Transverse colon (tissue), 4 donors: ENCODE measurements around the gene FBXO4. TPM values are rescaled to one million over a fixed set of nuclear protein-coding genes. Genes with fewer than 3 reads are reported as not detected.

Source experiments
- DNase-seq: peaks from one replicate; pipeline ENCODE4 v3.0.0-alpha.2; 2019
- H3K27ac ChIP-seq, 4 donors: fragments of 200-600 bp; sonication (generic); 2 replicates each; pipeline ENCODE4 v1.5.1; 2016 to 2018; ENCODE audit warnings: inconsistent platforms in 4 of 4
- H3K27me3 ChIP-seq: fragments of 200-600 bp; sonication (generic); 2 replicates; pipeline ENCODE4 v1.5.1; 2017; ENCODE audit warnings: inconsistent platforms
- H3K36me3 ChIP-seq, 4 donors: fragments of 200-600 bp; sonication (generic); 2 replicates each; pipeline ENCODE4 v1.5.1; 2017 to 2019; ENCODE audit warnings: inconsistent platforms in 4 of 4
- H3K4me1 ChIP-seq, 4 donors: fragments of 200-600 bp; sonication (generic); 2 replicates each; pipeline ENCODE4 v1.5.1; 2017 to 2020; ENCODE audit warnings: inconsistent platforms in 4 of 4
- H3K4me3 ChIP-seq, 4 donors: fragments of 200-600 bp; sonication (generic); 1 replicate in 1 of 4; 2 replicates in 3 of 4; pipeline versions ENCODE4 v1.5.1 to v1.6.1; 2017 to 2019; ENCODE audit warnings: inconsistent platforms in 4 of 4
- H3K9me3 ChIP-seq, 2 donors: fragments of 200-600 bp; sonication (generic); 2 replicates each; pipeline ENCODE4 v1.5.1; 2017 to 2019; ENCODE audit warnings: inconsistent platforms in 2 of 2
- CTCF ChIP-seq, 5 experiments: fragments of 200-600 bp in 3 of 5; fragments of 450-650 bp in 2 of 5; sonication (generic) in 3 of 5; IDR thresholded peaks; 1 replicate in 2 of 5; 2 replicates in 3 of 5; pipeline ENCODE4 v1.5.1; 2016 to 2017; ENCODE audit warnings: antibody characterized with exemption in 5 of 5, inconsistent platforms in 3 of 5, mild to moderate bottlenecking in 2 of 5, moderate library complexity in 1 of 5
- EP300 ChIP-seq: sonication (generic); formaldehyde crosslinking; IDR thresholded peaks from one replicate; pipeline ENCODE4 v1.6.1; 2017; ENCODE audit warnings: antibody characterized with exemption, low read depth
- POLR2A ChIP-seq: fragments of 450-650 bp; IDR thresholded peaks from one replicate; pipeline ENCODE4 v1.6.1; 2016; ENCODE audit warnings: antibody characterized with exemption, mild to moderate bottlenecking, moderate library complexity
- POLR2AphosphoS5 ChIP-seq, 3 donors: sonication (generic); formaldehyde crosslinking; IDR thresholded peaks; one replicate each; pipeline ENCODE4 v1.6.1; 2016; ENCODE audit warnings: antibody characterized with exemption in 3 of 3
- WGBS, 2 donors: methylation state at CpG; one replicate each; pipeline ENCODE4 v1.1.5; 2018; ENCODE audit warnings: low coverage in 1 of 2; 5-methylcytosine and 5-hydroxymethylcytosine counted together
- in situ Hi-C, 4 donors: fragments of 200-750 bp; cut with MboI; loops; one replicate each; pipeline versions ENCODE4 v1.15.0 to v1.15.1; 2017; ENCODE audit warnings: low sequenced_read_pairs in 3 of 4, low pct_ligation_motif_present in 1 of 4, low pct_unique_long_range_greater_than_20kb in 1 of 4
- intact Hi-C: fragments of 100-400 bp; cut with DNase I; formaldehyde crosslinking; loops from one replicate; pipeline ENCODE4 v1.15.1; 2023; ENCODE audit warnings: low total_unique reads
- total RNA-seq, 4 donors: library from RNA; depleted of rRNA; stranded (reverse); fragments of >200 nt; gene quantifications; one replicate each; pipeline ENCODE4 v1.1.0, GENCODE V29; 2016

The FBXO4 gene
- total RNA-seq, 4 donors from 2014 or later: 1.1 to 8.8 (median 7.1) TPM

DNA sequence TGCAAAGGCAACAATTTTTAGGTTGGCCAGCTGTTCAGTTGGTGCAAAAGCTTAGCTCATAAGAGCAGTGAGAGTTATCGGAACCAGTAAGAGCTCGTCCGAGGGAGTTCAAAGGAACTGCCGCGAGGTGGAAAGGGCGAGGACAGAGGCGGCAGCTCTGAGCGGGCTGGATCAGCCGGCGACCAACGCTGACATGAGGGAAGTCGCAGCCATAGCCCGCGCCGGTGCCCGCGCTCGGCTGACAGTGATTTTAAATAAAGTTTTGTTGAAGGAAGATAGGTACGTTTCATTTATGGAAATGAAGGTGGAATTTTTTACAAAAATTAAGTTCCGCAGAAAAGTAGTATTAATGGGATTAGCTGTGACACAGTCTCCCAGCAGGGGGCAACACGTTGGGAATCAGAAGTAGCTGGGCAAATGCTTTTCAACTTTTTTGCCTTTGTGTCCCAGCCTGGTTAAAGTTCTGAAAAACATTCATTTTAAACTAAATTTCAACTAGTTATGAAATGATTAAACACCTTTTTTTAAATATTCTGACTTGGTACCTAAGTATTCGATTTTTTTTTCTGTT, 43.2 kb downstream of the FBXO4 start:
- H3K4me3 ChIP-seq: no peak overlapping the region
- 92 to 93% methylated on average over 10 to 22 of the region's 22 CpGs for WGBS, 2 donors
- H3K4me1 ChIP-seq: no peaks in the 10 kb centered on the region
- no peaks in the 10 kb centered on the region for H3K27me3 ChIP-seq
- no peak overlapping the region for H3K27ac ChIP-seq
- no peaks in the 10 kb centered on the region for H3K36me3 ChIP-seq
- intact Hi-C loops: no loop called here
- DNase-seq: no peak
- H3K9me3 ChIP-seq: no peaks in the 10 kb centered on the region
- in situ Hi-C loops: no loop called here
- TF ChIP-seq EP300: no peak
- no peak for TF ChIP-seq CTCF (IDR thresholded peaks at IDR 0.05)

GRCh38 chr5:41973087-41973486, 48.0 kb downstream of the FBXO4 start:
- TF ChIP-seq POLR2AphosphoS5 (IDR thresholded peaks at IDR 0.05) (no peak), CTCF (IDR thresholded peaks at IDR 0.05) (no peak), EP300 (no peak), POLR2A (no peak)
- intact Hi-C loops: no loop called here
- Histone ChIP-seq H3K4me3 (no peak overlapping the region), H3K9me3 (no peaks in the 10 kb centered on the region), H3K27ac (no peak overlapping the region), H3K27me3 (no peaks in the 10 kb centered on the region), H3K36me3 (no peaks in the 10 kb centered on the region), H3K4me1 (no peaks in the 10 kb centered on the region)
- in situ Hi-C loops: no loop called here
- DNase-seq: no peak
- WGBS, 2 donors: 94% methylated on average over 3 of the region's 3 CpGs

DNA sequence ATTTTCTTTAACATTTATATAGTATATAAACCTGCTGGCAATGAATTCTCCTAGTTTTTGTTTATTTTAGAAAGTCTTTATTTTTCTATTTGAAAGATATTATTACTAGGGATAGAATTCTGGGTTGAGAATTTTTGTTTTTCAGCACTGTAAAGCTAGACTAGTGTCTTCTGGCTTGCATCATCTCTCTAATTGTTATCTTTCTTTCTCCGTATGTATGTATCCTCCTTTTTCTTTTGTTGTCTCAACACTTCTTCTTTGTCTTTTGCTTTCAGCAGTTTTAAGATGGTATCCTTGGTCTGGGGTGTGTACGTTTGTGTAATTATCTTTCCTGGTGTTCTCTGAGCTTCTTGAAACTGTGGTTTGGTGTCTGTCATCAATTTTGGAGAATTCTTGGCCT, 48.8 kb downstream of the FBXO4 start:
- no peaks in the 10 kb centered on the region for H3K36me3 ChIP-seq
- no peaks in the 10 kb centered on the region for H3K27me3 ChIP-seq
- no peaks in the 10 kb centered on the region for H3K9me3 ChIP-seq
- in situ Hi-C loops: no loop called here
- H3K4me1 ChIP-seq: no peaks in the 10 kb centered on the region
- WGBS, 2 donors: 53 to 62% methylated on average over 2 of the region's 2 CpGs
- TF ChIP-seq POLR2A (no peak), POLR2AphosphoS5 (IDR thresholded peaks at IDR 0.05) (no peak), EP300 (no peak), CTCF (IDR thresholded peaks at IDR 0.05) (no peak)
- no peak overlapping the region for H3K4me3 ChIP-seq
- H3K27ac ChIP-seq: no peak overlapping the region
- intact Hi-C loops: no loop called here
- DNase-seq: no peak

DNA sequence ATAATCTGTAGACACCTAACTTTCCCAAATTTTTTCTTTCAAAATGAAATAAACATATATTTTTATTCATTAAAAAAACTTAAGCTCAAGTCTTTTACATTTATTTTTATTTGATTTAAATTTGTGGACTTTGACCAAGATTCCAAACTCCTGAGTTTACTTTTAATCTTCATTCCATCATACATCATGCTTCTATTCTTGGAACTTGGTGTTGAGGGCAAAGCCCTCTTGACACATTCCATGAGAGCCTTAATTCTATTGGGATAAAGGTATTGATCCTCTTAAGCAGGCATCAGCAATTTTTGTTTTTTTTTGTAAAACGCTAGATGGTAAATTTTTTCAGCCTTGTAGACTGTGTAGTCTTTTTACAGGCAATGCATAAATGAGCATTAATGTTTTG, 53.6 kb downstream of the FBXO4 start:
- intact Hi-C loops (no loop called here), in situ Hi-C loops (no loop called here)
- Histone ChIP-seq H3K27ac (no peak overlapping the region), H3K9me3 (no peaks in the 10 kb centered on the region), H3K4me1 (no peaks in the 10 kb centered on the region), H3K36me3 (no peaks in the 10 kb centered on the region), H3K27me3 (no peaks in the 10 kb centered on the region), H3K4me3 (no peak overlapping the region)
- 78 to 95% methylated on average over 1 of the region's 1 CpG for WGBS, 2 donors
- DNase-seq: no peak
- no peak for TF ChIP-seq CTCF (IDR thresholded peaks at IDR 0.05)
- TF ChIP-seq POLR2AphosphoS5 (IDR thresholded peaks at IDR 0.05): no peak
- no peak for TF ChIP-seq POLR2A
- no peak for TF ChIP-seq EP300
